ENCODE measurements around the gene MFNG.

Gene MFNG

DNA sequence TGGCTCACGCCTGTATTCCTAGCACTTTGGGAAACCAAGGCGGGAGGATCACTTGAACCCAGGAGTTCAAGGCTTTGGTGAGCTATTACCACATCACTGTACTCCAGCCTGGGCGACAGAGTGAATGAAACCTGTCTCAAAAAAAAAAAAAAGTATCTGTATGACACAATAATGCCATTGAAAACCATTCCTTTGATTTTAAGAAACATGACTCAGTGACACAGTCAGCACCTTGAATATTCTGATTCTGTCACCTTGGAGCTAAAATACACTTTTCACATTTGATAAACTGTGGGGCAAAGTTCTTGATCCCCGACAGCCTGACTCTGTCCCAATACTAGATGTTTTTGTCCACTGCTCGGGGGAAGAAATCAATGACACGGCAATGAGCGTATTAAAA, 42.2 kb downstream of the MFNG start:
- no peak for DNase-seq

DNA sequence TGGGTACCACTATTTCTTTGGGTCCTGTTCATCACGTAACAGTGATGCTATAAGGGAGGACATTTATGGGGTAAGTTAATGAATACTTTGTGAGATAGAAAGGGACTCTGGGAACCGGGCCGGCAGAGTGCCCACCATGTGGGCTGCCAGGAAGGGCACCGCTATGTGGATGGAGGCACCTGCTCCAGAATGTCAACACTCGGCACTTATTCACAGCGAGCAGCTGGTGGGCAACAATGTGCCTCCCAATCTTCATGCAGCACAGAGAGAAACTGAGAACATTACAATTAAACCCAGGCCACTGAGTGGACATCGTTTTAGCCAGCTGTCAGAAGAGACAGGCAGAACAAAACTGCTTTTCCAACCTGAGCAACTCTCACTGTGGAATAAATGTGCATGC, 43.1 kb downstream of the MFNG start:
- DNase-seq = no peak

DNA sequence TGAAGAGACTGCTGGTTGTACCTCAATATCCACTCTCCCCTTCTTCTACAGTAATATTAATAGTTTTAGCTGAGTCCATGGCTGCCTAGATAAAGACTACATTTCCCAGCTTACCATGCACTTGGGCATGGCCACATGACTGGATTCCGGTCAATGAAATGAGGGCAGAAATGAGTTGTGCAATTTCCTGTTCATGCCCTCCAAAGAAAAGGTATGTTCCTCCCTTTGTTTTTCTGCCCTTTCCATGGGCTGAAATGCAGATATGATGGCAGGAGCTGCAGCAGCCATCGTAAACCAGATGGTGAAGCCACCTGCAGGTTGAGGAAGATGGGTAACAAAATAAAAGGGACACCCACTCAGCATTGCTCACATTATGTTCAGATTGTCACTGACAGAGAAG, 43.6 kb downstream of the MFNG start:
- peak; percentile 60 for DNase-seq

DNA sequence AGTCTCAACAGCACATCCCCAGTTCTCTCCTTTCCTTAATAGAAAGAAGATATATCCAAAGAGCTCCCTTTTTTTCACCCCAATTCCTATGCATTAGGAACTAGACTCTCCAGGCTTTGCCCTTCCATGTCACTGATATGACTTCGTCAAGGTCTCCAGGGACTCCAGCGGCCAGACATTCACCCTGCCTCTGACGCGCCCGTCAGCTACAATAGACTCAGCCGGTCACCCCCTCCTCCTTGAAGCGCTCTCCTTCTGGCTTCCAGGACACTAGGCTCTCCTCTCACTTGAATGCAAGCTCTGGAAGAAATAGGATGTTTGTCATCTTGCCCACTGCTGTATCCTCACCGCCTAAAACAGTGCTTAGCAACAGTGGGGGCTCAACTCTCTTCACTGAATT, 44.0 kb downstream of the MFNG start:
- DNase-seq = no peak

DNA sequence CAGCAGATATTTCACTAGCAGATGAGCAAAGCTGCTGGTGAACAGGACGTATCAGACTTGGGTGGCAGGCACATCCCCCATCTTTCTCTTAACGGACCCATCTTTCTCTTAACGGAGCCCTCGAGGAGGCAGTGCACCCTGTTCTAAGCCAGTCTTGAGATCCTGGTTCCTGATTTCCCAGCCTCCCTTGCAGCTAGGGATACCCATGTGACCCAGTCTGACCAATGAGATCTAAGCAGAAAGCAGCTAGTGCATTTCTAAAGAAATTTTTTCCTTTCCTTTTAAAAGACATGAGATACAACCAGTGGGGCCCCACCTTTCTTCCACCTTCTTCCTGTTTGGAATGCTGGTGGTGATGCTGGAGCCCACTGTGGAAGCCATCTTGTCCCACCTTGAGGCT, 45.3 kb downstream of the MFNG start:
- DNase-seq = no peak

DNA sequence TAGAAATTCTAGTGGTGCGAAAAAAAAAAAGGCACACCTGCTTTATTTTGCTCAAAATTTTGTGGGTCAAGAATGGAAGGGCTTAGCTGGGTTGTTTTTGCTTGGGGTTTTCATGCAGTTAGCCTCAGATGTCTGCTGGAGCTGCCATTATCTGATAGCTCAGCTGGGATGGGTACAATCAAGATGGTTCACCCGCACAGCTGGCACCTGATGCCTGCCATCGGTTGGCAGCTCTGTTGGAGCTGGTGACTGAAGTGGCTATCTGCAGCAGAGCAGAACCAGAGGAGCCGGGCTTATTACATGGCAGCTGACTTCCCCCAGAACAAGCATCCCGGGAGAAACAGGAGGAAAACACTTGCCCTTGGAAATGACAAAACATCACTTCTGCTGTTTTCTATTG, 46.8 kb downstream of the MFNG start:
- no peak for DNase-seq

DNA sequence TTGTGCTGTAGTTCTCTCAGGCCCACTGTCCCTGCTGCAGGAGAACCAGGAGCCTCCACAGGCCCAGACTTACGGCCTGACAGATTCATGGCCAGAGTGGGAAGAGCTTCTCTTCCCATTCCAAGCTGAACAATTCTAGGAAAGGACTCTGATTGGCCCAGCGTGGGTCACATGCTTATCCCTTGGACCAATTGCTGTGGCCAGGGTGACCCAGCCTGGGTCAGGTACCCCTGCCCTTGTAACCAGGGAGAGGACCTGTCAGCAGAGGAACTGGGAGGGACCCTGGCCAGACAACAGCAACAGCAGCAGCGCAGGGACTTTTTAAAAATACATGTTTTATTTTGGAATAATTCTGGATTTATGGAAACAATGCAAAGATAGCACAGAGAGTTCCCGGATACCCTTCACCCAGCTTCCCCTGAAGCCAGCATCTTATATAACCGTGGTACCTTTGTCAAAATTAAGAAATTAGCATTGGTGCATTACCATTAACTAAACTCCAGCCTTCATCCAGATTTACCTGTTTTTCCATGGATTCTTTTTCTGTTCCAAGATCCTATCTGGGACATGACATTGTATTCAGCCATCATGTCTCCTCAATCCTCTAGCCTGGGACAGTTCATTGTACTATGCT, 50.1 kb downstream of the MFNG start:
- DNase-seq = no peak

DNA sequence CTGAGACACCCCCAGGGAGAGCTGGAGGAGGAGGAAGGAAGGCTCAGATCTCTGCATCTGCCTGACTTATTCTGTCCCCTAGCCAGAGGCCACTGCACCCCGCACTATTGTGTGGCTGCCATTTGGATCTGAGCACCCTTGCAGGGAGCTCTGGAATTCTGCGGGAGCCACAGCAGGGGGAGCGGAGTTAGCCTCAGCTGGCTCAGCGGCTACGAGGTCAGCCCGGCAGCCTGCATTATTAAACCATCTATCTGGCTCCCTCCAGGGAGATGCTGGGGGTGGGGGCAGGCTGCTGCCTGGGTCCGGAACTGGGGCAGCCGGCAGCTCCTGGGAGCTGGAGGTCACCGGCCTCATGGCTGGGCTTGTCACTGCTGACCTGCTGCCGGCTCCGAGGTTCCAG, 52.4 kb downstream of the MFNG start:
- no peak for DNase-seq

DNA sequence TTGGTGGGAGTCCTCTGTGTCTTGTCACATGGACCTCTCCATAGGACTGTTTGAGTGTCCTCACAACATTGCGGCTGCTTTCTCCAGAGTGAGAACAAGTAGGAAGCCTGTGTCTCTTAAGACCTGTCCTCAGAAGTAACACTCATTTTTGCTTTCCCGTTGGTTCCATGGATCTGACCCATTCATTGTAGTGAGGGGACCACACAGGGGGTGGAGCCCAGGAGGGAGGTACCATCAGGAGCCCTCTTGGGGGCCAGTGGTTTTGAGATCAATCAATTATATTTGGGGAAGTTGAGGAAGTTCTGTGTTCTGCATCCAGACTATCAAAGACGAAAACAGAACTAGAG, 53.5 kb downstream of the MFNG start:
- no peak for DNase-seq

DNA sequence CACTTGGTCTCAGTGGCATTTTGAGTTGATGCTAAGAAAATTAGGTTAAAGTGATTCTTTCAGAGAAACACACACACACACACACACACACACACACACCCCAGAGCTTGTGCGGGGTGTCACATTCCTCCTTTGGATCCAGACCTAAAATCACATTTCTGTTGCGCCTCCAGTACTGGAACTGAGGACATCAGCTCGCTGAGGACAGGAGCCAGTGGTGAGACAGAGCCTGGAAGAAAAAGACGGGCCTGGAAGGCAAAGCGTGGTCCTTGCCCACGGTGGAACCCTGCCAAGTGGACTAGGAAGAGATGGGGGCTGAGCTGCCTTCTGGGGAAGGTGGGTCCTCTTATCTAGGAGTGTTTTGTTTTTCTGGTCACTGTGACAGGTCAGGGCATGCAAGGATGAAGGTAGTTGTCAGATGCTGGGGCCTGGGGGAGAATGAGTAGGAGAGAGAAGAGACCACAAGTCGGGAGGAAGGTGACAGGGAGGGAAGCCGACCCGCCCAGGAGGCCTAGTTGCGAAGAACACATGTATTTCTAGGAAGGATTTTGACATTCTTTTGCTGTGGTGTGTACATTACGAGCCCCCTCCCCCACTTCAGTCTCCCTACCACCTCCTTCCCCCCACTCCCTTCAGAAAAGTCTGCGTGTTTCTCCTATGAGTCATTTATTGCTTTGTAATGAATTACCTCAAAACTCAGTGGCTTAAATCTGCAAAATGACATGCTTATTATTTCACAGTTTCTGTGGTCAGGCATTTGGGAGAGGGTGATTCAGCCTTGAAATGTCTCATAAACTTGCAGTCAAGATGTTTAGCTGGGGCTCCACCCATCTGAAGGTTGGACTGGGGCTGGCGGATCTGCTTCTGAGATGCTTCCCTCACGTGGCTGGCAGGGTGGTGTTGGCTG, 54.1 kb downstream of the MFNG start:
- DNase-seq = peak; percentile 88

DNA sequence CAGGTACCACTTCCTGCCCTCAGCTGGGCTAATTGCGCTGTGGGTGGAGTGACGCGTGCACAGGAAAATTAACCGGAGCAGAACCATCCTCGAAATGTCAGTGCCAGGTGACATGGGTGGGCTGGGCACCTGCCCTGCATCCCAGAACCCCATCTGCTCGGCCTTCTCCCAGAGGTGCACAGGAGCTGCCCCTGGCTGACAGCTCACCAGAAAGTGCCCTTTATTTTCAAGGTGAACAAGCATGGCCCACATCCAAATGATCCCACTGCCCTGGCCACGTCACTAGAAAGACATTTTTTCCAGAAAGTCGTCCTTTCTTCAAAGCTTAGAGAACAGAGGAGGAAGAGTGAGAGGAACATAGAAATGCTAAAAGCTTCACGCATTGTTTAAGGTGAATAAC, 54.8 kb downstream of the MFNG start:
- no peak for DNase-seq

DNA sequence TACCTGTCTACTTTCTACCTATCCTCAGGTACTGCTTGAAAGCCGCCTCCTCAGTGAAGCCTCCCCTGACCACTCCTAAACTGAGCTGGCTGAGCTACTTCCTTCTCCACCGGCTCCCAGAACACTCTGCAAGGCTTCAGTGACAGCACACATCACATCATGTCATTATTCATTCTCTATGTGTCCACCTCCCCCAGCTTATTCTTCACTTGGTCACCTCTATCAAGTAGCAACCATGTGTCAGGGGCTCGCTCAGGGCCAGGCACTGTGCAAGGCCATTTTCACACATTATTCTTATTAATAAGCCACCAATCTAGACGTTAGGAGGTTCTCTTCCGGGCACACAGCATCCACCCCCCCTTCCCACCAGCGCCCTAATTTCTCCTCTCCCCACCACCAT, 55.2 kb downstream of the MFNG start:
- no peak for DNase-seq

DNA sequence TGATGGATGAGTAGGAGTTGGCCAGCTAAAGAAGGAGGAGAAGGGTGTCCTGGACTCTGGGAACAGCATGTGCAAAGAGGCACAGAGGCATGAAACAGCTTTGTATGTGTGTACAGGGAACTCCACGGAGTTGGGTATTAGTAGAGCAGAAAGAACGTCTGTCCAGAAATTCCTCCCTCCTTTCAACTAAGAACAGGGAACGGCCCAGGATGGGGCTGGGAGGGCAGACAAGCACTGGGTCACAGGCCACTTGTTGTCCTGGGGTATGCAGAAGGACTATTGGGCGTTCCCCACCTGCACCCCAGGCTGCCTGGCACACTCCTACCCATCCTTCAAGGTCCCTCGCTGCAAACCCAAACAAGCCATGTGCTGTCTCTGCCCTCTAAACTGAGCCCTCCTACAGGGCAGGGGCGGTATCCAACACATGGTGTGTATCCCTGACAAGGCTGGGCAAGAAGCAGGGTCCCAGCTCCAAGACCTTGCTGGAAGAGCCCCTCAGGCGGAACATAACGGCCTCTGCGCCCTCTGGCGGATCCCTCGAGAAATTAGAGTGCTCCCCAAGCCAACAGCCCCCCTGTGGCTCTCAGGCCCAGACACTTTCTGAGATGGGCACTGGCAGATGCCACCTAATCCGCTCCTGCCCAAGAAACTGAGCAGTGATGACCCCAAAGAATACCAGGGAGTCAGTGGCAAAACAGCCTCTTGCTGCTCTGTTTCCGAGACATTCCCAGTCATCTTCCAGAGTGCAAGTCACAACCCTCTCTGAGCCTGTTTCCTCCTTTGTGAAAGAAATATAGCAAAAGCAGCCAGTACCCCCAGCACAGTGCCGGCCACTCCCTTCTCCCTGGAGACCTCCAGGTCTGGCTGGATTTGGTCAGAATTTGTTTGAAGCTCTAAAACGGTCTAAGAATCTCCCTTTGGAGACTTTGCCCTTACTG, 57.3 kb downstream of the MFNG start:
- DNase-seq = peak; percentile 63

DNA sequence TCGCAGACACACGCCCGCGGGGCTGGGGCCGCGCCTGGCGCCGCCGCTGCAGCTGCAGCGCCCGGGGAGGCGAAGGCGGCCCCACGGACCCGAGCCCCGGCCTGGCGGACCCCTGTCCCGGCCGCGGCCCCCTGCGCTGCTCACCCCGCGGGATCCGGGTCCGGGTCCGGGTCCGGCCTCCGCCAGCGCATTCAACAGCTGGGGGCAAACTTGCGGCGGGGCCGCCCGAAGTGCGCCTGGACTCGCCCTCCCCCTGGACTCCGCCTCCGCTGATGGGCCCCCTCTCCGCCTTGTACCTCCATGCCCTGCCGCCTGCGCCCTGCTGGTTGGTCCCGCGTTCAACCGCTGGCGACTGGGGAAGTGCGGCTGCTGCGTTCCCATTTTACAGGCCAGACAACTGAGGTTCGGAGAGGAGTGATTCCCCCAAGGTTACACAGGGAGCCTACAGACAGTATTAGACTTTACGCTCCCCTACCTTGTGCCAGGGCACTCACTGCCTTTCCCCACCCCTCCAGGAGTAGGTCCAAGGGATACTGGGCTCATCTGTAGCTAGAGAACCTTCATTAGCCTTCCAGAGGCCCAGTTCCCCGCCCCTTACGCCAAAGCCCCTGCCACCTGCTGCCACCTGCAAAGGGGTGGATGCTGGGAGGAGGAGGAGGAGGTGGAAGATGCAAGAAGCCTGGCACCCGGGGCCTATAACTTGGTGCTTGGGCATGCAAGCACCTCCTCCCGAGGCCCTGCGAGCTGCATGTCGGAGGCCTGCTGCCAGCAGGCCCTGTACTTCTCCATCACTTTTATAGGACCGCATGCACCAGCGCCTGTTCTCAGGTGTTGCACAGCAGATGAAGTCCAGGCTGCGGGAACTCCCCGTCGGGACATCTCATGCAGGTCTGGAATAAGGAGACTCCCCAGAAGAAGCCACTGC, 58.2 kb downstream of the MFNG start:
- DNase-seq = no peak

DNA sequence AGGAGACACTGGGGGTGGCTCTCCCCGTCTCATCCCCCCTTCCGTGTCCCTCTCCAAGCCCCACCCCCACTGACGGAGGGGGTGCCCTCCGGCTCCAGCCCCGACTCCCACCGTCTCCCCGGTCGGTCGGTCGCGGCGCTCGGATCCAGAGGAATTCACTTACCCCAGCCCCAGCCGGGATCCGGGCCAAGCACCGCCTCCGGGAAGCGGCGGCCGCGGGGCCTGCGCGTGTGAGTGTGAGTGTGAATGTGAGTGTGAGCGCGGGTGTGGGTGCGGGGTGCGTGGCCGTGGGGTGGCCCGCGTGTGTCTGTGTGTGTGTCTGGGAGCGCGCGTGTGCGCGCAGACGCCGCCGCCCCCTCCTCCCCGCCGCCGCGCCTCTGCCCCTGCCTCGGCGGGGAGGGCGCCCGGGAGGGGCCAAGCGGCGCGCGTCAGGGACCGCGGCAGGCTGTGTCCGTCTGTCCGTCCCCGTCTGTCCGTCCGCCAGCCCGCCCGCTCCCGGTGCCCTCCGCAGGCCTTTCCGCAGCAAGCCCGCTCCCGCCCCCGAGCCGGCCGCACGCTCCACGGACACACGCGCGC, 59.0 kb downstream of the MFNG start, which contains the start of gene ELFN2:
Gene ELFN2, minus strand, starts transcription at position 345 of the 576 bp plus-strand sequence. CDS start 51,945 bp downstream, outside the sequence.
- no peak for DNase-seq

DNA sequence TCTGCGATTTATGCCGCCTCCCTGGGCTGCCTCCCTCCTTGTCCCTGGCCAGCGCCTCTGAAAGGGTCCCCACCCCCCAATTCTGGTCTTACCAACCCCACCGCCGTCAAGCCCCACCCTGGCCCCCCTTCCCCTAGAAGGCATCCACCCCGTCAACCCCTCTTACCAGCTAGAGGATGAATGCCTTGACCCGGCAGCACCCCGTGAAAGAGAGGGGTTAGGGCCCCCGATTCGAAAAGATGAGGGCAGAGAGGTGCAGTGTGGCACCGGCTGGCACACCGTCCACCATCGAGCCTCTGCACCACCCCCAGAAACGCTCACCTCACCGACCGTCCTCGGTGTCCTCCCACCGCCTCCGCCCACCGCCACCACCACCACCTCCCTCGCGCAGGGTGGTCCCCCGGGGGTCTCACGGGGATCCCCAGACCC, 59.5 kb downstream of the MFNG start:
- no peak for DNase-seq

DNA sequence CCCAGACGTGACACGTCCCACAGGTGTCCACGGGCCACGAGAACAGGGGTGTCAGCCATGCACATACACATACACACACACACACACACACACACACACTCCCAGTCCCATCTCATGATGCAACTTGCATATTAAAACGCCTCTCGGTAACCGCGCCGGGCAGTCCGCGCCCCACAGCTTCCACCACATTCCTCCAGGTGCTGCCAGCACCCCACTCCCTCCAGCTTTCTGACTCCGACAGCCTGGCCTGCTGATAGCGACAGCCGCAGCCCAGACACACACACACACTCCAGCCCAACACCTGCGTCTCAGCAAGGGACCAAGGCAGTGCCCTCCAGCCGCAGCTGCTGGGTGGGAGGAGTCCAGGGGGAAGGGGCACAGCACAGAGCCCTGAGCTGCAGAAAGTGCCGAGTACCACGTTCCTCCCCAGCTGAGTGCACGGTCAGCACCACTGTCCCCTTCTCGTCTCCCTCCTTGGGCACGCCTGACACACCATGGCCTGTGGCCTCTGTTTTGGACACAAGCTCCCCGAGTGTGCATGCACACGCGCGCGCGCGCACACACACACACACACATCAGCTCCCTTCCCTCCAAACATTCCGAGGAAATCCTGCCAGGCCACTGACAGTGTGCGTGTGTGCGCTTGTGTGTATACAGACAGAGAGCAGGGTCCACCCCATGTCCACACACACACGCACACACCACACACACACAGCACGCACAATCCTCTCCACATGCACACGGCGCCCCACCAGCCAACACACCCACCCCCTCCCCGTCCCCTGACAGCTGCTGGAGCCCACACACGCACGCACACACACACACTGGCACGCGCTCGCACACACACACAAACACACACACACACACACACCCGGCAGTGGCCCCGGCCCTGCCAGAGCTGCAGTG, 60.1 kb downstream of the MFNG start:
- DNase-seq = no peak

DNA sequence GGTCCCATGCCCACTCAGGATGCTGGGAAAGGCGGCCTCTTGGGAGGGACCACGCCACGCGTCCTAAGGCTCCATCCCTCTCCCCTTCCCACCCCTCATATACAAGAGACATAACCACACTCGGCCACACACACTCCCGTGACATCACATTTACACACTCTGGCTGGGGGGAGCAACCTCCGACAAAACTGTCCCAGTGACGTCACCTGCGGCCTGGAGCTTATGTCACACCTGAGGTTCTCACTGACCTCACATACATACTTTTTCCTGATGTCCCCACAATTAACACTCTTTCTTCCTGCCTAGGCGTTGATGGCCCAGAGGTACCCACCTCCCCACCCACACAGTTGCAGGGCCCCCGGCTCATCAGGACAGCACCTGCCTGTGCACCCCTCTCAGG, 60.8 kb downstream of the MFNG start:
- DNase-seq = no peak

DNA sequence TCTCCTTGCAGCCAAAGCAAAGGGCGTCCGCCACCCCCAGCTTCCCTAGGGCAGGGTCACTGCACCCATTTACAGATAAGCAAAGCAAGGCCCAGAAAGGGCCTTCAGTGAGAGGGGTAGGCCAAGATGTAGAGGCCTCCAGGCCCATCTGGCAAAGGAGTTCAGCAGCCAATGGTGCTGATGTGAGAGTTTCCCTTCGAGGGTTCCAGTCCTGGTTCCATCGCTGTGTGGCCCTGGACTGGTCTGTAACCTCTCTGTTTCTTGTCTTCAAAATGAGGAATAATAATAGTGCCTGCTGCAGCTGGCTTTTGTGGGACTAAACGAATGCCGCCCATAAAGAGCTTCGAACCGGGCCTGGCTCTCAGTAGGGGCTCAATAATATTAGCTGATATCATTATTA, 62.9 kb downstream of the MFNG start:
- no peak for DNase-seq

DNA sequence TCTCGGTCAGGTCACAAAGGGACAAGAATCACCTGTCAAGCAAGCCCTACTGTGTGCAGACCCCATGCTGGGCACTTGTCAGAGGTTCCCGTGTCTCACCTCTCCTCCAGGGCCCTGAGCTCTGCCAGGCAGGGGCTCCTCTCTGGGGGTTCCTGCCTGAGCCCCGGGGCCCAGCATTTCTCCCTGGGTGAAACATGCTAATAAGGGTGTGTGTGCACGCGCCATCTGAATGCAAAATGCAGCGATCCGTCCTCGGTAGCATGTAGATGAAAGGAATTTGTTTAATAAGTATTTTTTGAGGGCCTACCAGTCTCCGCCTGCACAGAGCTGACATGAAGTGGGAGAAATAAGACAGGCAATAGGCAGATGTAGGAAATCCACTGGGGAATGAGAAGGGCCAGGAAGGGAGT, 64.7 kb downstream of the MFNG start:
- no peak for DNase-seq
